Lower leg skin (tissue), 3 donors: Measurements from ENCODE around the gene WASF3.

Experiments
- CTCF ChIP-seq, 3 donors: fragments of 450-650 bp; IDR thresholded peaks; one replicate each; pipeline ENCODE4 v1.5.1; 2016; ENCODE audit warnings: antibody characterized with exemption in 3 of 3, mild to moderate bottlenecking in 3 of 3, moderate library complexity in 2 of 3
- POLR2A ChIP-seq, 2 donors: fragments of 450-650 bp; IDR thresholded peaks; one replicate each; pipeline ENCODE4 v1.6.1; 2016 to 2017; ENCODE audit warnings: antibody characterized with exemption in 2 of 2, mild to moderate bottlenecking in 1 of 2, moderate library complexity in 1 of 2

GRCh38 chr13:26594363-26594762, 36.9 kb downstream of the WASF3 start:
- no peak for TF ChIP-seq CTCF (IDR thresholded peaks at IDR 0.05)
- no peak for TF ChIP-seq POLR2A (IDR thresholded peaks at IDR 0.05)
